Smooth muscle cell (in vitro differentiated cells): ENCODE results near the gene CCDC51. TPM values are rescaled to one million over a fixed set of nuclear protein-coding genes. Genes with fewer than 3 reads are reported as not detected.
"Not testable (repeated sequence)": the region's sequence is repeated elsewhere in the genome, so short reads cannot be mapped to it uniquely, and the experiment has no call there.

ENCODE experiments used
- DNase-seq: peaks from one replicate; lab custom pipeline; 2025; ENCODE audit not compliant: unreplicated experiment; lab: John Stamatoyannopoulos, UW
- H2AFZ ChIP-seq: fragments of 200-600 bp; sonication (generic); 2 replicates; pipeline ENCODE4 v1.6.0; 2016; ENCODE audit warnings: antibody characterized with exemption, low read depth, mild to moderate bottlenecking
- H3F3A ChIP-seq: fragments of 200-600 bp; sonication (generic); 2 replicates; pipeline ENCODE4 v1.6.0; 2017; ENCODE audit warnings: antibody characterized with exemption, low read depth
- H3K27ac ChIP-seq: fragments of 200-600 bp; sonication (generic); 2 replicates; pipeline ENCODE4 v1.5.1; 2016; ENCODE audit warnings: low read depth, mild to moderate bottlenecking
- H3K27me3 ChIP-seq: fragments of 200-600 bp; sonication (generic); 2 replicates; pipeline ENCODE4 v1.6.1; 2016; ENCODE audit warnings: low read depth, mild to moderate bottlenecking
- H3K36me3 ChIP-seq: fragments of 200-600 bp; sonication (generic); 2 replicates; pipeline ENCODE4 v1.5.1; 2016; ENCODE audit warnings: low read depth
- H3K4me1 ChIP-seq: fragments of 200-600 bp; sonication (generic); 2 replicates; pipeline ENCODE4 v1.5.1; 2016; ENCODE audit warnings: low read depth
- H3K4me2 ChIP-seq: fragments of 200-600 bp; sonication (generic); 2 replicates; pipeline ENCODE4 v1.6.0; 2016; ENCODE audit warnings: mild to moderate bottlenecking
- H3K4me3 ChIP-seq: fragments of 200-600 bp; sonication (generic); 2 replicates; pipeline ENCODE4 v1.5.1; 2016; ENCODE audit warnings: mild to moderate bottlenecking
- H3K79me2 ChIP-seq: fragments of 200-600 bp; sonication (generic); 2 replicates; pipeline ENCODE4 v1.6.0; 2016; ENCODE audit warnings: low read depth, mild to moderate bottlenecking
- H3K9ac ChIP-seq: fragments of 200-600 bp; sonication (generic); 2 replicates; pipeline ENCODE4 v1.6.0; 2016; ENCODE audit warnings: low read depth
- H3K9me3 ChIP-seq: fragments of 200-600 bp; sonication (generic); replicated peaks from 2 replicates; pipeline ENCODE4 v1.5.1; 2016; ENCODE audit warnings: low read depth
- H4K20me1 ChIP-seq: fragments of 200-600 bp; sonication (generic); 2 replicates; pipeline ENCODE4 v1.6.0; 2016; ENCODE audit warnings: low read depth
- CTCF ChIP-seq: fragments of 200-600 bp; sonication (generic); IDR thresholded peaks from 2 replicates; pipeline ENCODE4 v1.5.1; 2017; ENCODE audit warnings: borderline replicate concordance, mild to moderate bottlenecking, antibody characterized with exemption; ENCODE audit not compliant: insufficient read depth, poor library complexity, severe bottlenecking
- WGBS: methylation state at CpG from one replicate; pipeline ENCODE4 v1.1.7; 2016; ENCODE audit warnings: low lambda C conversion rate; 5-methylcytosine and 5-hydroxymethylcytosine counted together
- polyA plus RNA-seq: library from polyadenylated mRNA; unstranded; fragments of >200 nt; fragmentation: Nextera tagmentation; extraction: Ambion mirVana; gene quantifications from 2 replicates; pipeline ENCODE4 v1.2.1, GENCODE V29; 2016
- total RNA-seq: library from RNA; depleted of rRNA; stranded (reverse); fragments of >200 nt; gene quantifications from 2 replicates; pipeline ENCODE4 v1.2.3, GENCODE V29; 2014

Gene CCDC51
- total and polyA plus RNA-seq, 2 experiments from 2014 or later, result 9.0 to 18.3 TPM

DNA sequence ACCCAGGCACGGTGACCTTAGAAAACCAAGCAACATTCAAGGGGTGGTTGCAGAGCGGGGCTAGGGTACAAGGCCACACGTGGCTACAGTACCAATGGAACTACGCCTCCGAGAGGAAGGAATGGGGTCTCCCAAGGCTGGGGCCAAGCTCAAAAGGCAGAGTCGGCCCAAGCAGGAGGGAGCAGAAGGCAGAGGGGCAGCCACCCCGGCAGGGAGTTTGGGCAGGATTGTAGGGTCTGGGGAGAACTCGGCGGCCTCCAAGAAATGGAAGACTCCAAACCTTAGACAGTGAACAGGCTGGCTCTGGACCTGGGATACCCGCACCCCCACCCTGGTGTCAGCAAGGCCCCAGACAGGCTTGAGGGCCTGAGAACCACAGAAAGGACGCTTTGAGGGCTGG lies 35.3 kb upstream of the CCDC51 start:
- Histone ChIP-seq H3F3A (peaks cover 7% of the 10 kb centered on the region), H3K9me3 (no peaks in the 10 kb centered on the region), H3K4me3 (no peak overlapping the region), H3K4me2 (no peak overlapping the region), H3K27me3 (no peaks in the 10 kb centered on the region), H3K4me1 (peaks cover 31% of the 10 kb centered on the region), H4K20me1 (no peaks in the 10 kb centered on the region), H3K36me3 (no peaks in the 10 kb centered on the region), H3K79me2 (peaks cover 26% of the 10 kb centered on the region), H3K27ac (no peak overlapping the region), H3K9ac (no peak overlapping the region), H2AFZ (no peak overlapping the region)
- no peak for DNase-seq
- WGBS, result 77% methylated on average over 11 of the region's 11 CpGs
- no peak for TF ChIP-seq CTCF

GRCh38 chr3:48474619-48475018 lies 34.7 kb upstream of the CCDC51 start:
- Histone ChIP-seq H3F3A (peaks cover 7% of the 10 kb centered on the region), H3K79me2 (peaks cover 29% of the 10 kb centered on the region), H3K4me3 (no peak overlapping the region), H3K9me3 (no peaks in the 10 kb centered on the region), H3K27ac (no peak overlapping the region), H3K4me2 (no peak overlapping the region), H3K4me1 (peaks cover 31% of the 10 kb centered on the region), H3K9ac (no peak overlapping the region), H3K27me3 (no peaks in the 10 kb centered on the region), H3K36me3 (no peaks in the 10 kb centered on the region), H4K20me1 (no peaks in the 10 kb centered on the region), H2AFZ (no peak overlapping the region)
- TF ChIP-seq CTCF, result no peak
- no peak for DNase-seq
- WGBS, result 55% methylated on average over 4 of the region's 4 CpGs

GRCh38 chr3:48474031-48474430 lies 34.1 kb upstream of the CCDC51 start:
- H3F3A ChIP-seq, result not testable (repeated sequence)
- 78% methylated on average over 4 of the region's 4 CpGs for WGBS

DNA sequence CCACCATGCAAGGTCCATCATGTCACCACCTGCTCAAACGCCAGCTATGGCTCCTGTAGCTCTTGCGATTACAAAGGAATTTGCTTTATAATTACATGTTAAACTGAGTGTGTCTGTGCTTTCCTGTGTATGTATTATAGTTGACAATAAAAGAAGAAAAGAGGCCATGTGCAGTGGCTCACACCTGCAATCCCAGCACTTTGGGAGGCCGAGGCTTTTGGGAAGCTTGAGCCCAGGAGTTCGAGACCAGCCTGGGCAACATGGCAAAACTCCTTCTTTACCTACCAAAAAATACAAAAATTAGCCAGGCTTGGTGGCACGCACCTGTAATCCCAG lies 33.7 kb upstream of the CCDC51 start:
- WGBS, result 71% methylated on average over 5 of the region's 5 CpGs
- peak overlapping the region; percentile 90 for H3K4me2 ChIP-seq
- H3K9ac ChIP-seq, result peak overlapping the region; percentile 83

More at GRCh38 chr3:48474031-48474430, 34.1 kb upstream of the CCDC51 start:
- H3K4me1 ChIP-seq, result peaks cover 31% of the 10 kb centered on the region
- H3K79me2 ChIP-seq, result peaks cover 29% of the 10 kb centered on the region
- not testable (repeated sequence) for H3K9me3 ChIP-seq, H3K4me3 ChIP-seq, H3K27ac ChIP-seq, H2AFZ ChIP-seq, H4K20me1 ChIP-seq, H3K36me3 ChIP-seq, H3K4me2 ChIP-seq, H3K9ac ChIP-seq, H3K27me3 ChIP-seq, DNase-seq

More for the DNA sequence above, 33.7 kb upstream of the CCDC51 start:
- Histone ChIP-seq H2AFZ (no peak overlapping the region), H3K36me3 (no peaks in the 10 kb centered on the region), H3K79me2 (peaks cover 29% of the 10 kb centered on the region), H3K4me1 (peaks cover 31% of the 10 kb centered on the region), H3K27ac (peak overlapping the region; percentile 82), H4K20me1 (no peaks in the 10 kb centered on the region), H3K27me3 (no peaks in the 10 kb centered on the region), H3K9me3 (no peaks in the 10 kb centered on the region), H3F3A (peaks cover 7% of the 10 kb centered on the region), H3K4me3 (peak overlapping the region; percentile 57)
- DNase-seq, result no peak
- no peak for TF ChIP-seq CTCF
